Measurements from ENCODE around the gene LUC7L3. TPM values are rescaled to one million over a fixed set of nuclear protein-coding genes. Genes with fewer than 3 reads are reported as not detected.

Gene LUC7L3
- total and polyA plus RNA-seq, 2 donors (not counting 1 experiment from before 2014, with no cell fraction given) = 42.9 to 311 TPM

- peaks cover 7 to 96% of the 10 kb centered on the region in 2 experiments for H3K36me3 ChIP-seq (replicated peaks in 1 of 2; ENCODE audit: control extremely low read depth in 1 of 2, control insufficient read depth in 1 of 2, extremely low read depth in 1 of 2, insufficient read depth in 2 of 2, low read length in 1 of 2)
- no peaks in the 10 kb centered on the region for H3K9me3 Mint-ChIP-seq (ENCODE audit: insufficient read depth)
- no peaks in the 10 kb centered on the region for H3K27me3 Mint-ChIP-seq
- no peak overlapping the region for H3K27ac Mint-ChIP-seq
- DNase-seq (no peak), ATAC-seq (ENCODE audit: low read depth) (no peak)
- H4K20me1 ChIP-seq (ENCODE audit: control insufficient read depth, insufficient read depth, low read length, poor library complexity, severe bottlenecking) = peaks cover 26% of the 10 kb centered on the region
- H3K9me3 ChIP-seq (ENCODE audit: control extremely low read depth in 1 of 3, control insufficient read depth in 2 of 3, insufficient read depth in 1 of 3, low read length in 2 of 3) = no peaks in the 10 kb centered on the region
- no peaks in the 10 kb centered on the region for H3K4me1 ChIP-seq (ENCODE audit: control insufficient read depth in 2 of 2, insufficient read depth in 2 of 2, low read length in 2 of 2)
- no peak overlapping the region for H3K4me3 Mint-ChIP-seq
- no peak overlapping the region for H3K4me3 ChIP-seq (ENCODE audit: control extremely low read depth in 1 of 5, extremely low read depth in 1 of 5, insufficient read depth in 1 of 5, low read depth in 2 of 5, low read length in 4 of 5)
- CTCF ChIA-PET = no interaction called here
- intact Hi-C loops (cut with micrococcal nuclease) = no loop called here
- H3K4me2 ChIP-seq (replicated peaks; ENCODE audit: low read depth, low read length, poor library complexity, severe bottlenecking) = no peak overlapping the region
- POLR2A ChIA-PET = no interaction called here
- H2AFZ ChIP-seq (ENCODE audit: insufficient read depth, low read depth, low read length, poor library complexity, severe bottlenecking) = no peak overlapping the region
- H3K4me1 Mint-ChIP-seq = no peaks in the 10 kb centered on the region
- no peak overlapping the region for H3K9ac ChIP-seq (ENCODE audit: low read length)
- H3K27ac ChIP-seq (ENCODE audit: low read length in 2 of 2) = no peak overlapping the region
- TF ChIP-seq EZH2 (IDR thresholded peaks at IDR 0.05; ENCODE audit: borderline replicate concordance, insufficient read depth, low read depth, low read length, poor library complexity, severe bottlenecking) = no peak
- no peak for TF ChIP-seq CTCF (IDR thresholded peaks at IDR 0.05)
- peaks cover 17% of the 10 kb centered on the region for H3K79me2 ChIP-seq (ENCODE audit: control insufficient read depth, insufficient read depth, low read length)
- H3K27me3 ChIP-seq (replicated peaks in 1 of 4; ENCODE audit: control extremely low read depth in 1 of 4, control insufficient read depth in 3 of 4, insufficient read depth in 4 of 4, low read length in 3 of 4) = no peaks in the 10 kb centered on the region
- WGBS (ENCODE audit: insufficient coverage) = 97% methylated on average over 8 of the region's 12 CpGs
Measured at GRCh38 chr17:50745631-50746030, 26.2 kb downstream of the LUC7L3 start.

GRCh38 chr17:50749245-50749644 lies 29.8 kb downstream of the LUC7L3 start:
- H3K36me3 ChIP-seq (replicated peaks in 1 of 2; ENCODE audit: control extremely low read depth in 1 of 2, control insufficient read depth in 1 of 2, extremely low read depth in 1 of 2, insufficient read depth in 2 of 2, low read length in 1 of 2) = peaks cover 7 to 95% of the 10 kb centered on the region in 2 experiments
- H3K4me1 ChIP-seq (ENCODE audit: control insufficient read depth in 2 of 2, insufficient read depth in 2 of 2, low read length in 2 of 2) = no peaks in the 10 kb centered on the region
- no peak overlapping the region for H3K9ac ChIP-seq (ENCODE audit: low read length)
- no peaks in the 10 kb centered on the region for H3K79me2 ChIP-seq (ENCODE audit: control insufficient read depth, insufficient read depth, low read length)
- no peak for DNase-seq
- no peaks in the 10 kb centered on the region for H3K9me3 ChIP-seq (ENCODE audit: control extremely low read depth in 1 of 3, control insufficient read depth in 2 of 3, insufficient read depth in 1 of 3, low read length in 2 of 3)
- no peak overlapping the region for H3K27ac Mint-ChIP-seq
- H3K9me3 Mint-ChIP-seq (ENCODE audit: insufficient read depth) = no peaks in the 10 kb centered on the region
- ChIA-PET POLR2A (no interaction called here), CTCF (no interaction called here)
- H3K4me3 ChIP-seq (ENCODE audit: control extremely low read depth in 1 of 5, extremely low read depth in 1 of 5, insufficient read depth in 1 of 5, low read depth in 2 of 5, low read length in 4 of 5) = no peak overlapping the region
- H3K4me2 ChIP-seq (replicated peaks; ENCODE audit: low read depth, low read length, poor library complexity, severe bottlenecking) = no peak overlapping the region
- H3K27me3 ChIP-seq (replicated peaks in 1 of 4; ENCODE audit: control extremely low read depth in 1 of 4, control insufficient read depth in 3 of 4, insufficient read depth in 4 of 4, low read length in 3 of 4) = no peaks in the 10 kb centered on the region
- WGBS (ENCODE audit: insufficient coverage) = 97% methylated on average over 3 of the region's 6 CpGs
- intact Hi-C loops (cut with micrococcal nuclease) = no loop called here
- H3K27me3 Mint-ChIP-seq = no peaks in the 10 kb centered on the region
- H3K4me1 Mint-ChIP-seq = no peaks in the 10 kb centered on the region
- ATAC-seq (ENCODE audit: low read depth) = no peak
- TF ChIP-seq EZH2 (IDR thresholded peaks at IDR 0.05; ENCODE audit: borderline replicate concordance, insufficient read depth, low read depth, low read length, poor library complexity, severe bottlenecking) (no peak), CTCF (IDR thresholded peaks at IDR 0.05) (no peak)
- H4K20me1 ChIP-seq (ENCODE audit: control insufficient read depth, insufficient read depth, low read length, poor library complexity, severe bottlenecking) = peaks cover 10% of the 10 kb centered on the region
- no peak overlapping the region for H3K4me3 Mint-ChIP-seq
- H3K27ac ChIP-seq (ENCODE audit: low read length in 2 of 2) = peak overlapping the region in 1 of 2 donors; percentile 2
- no peak overlapping the region for H2AFZ ChIP-seq (ENCODE audit: insufficient read depth, low read depth, low read length, poor library complexity, severe bottlenecking)

Measured in B cell (primary cell).